GM12865 (cell line): ENCODE measurements around the gene IGFL2.
"Not testable (repeated sequence)": the region's sequence is repeated elsewhere in the genome, so short reads cannot be mapped to it uniquely, and the experiment has no call there.

Experiments used
- DNase-seq: peaks from one replicate; pipeline ENCODE4 v3.0.0; 2010; ENCODE audit warnings: low read depth
- H3K4me3 ChIP-seq: 2 replicates; pipeline ENCODE4 v1.5.1; 2011; ENCODE audit warnings: mild to moderate bottlenecking, low read depth, low read length, control low read depth
- TF ChIP-seq, protein P1 (sequence below): IDR thresholded peaks from 2 replicates; pipeline ENCODE4 v1.5.1; 2011; ENCODE audit warnings: low read length, control low read depth, low read depth, inconsistent platforms; ENCODE audit not compliant: insufficient read depth; ENCODE audit errors: missing control alignments

Gene IGFL2

DNA sequence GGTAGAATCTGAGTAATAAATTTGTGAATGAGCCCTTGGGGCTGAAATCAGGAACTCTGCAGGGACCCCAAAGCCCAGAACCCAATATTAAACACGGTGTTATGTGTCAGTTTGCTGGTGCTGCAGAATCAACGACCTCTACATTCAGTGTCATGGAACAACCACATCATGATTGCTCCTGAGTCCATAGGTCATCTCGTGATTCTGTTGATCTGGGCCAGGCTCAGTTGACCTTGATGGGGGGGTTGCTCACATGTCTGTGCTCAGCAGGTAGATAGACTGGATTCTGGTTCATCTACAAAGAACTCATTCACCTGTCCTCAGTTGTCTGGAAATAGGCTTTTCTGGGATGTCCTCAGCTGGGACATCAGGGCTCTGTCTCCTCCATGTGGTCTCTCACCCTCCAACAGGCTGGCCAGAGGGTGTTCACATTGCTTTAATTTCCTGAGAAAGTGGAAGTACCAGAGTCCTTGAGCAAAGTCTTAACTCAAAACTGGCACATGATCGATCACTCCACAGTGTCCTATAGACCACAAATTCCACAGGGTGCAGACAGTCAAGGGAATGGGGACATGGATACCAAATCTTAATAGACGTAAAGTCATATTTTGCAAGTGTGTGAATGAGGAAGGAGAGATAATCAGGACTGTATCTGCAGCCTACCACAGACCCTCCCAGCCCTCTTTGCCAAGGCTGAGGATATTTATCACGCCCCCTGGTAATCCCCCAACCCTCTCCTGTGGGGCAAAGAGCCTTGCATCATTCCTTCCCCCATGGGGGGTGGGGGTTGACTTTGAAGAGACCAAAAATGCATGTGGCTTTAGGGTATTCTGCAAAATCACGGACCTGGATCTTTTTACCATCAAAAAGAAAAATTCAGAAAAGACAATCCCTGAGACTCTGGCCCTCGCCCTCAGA is 42.2 kb downstream of the IGFL2 start:
- TF ChIP-seq, protein P1, sequence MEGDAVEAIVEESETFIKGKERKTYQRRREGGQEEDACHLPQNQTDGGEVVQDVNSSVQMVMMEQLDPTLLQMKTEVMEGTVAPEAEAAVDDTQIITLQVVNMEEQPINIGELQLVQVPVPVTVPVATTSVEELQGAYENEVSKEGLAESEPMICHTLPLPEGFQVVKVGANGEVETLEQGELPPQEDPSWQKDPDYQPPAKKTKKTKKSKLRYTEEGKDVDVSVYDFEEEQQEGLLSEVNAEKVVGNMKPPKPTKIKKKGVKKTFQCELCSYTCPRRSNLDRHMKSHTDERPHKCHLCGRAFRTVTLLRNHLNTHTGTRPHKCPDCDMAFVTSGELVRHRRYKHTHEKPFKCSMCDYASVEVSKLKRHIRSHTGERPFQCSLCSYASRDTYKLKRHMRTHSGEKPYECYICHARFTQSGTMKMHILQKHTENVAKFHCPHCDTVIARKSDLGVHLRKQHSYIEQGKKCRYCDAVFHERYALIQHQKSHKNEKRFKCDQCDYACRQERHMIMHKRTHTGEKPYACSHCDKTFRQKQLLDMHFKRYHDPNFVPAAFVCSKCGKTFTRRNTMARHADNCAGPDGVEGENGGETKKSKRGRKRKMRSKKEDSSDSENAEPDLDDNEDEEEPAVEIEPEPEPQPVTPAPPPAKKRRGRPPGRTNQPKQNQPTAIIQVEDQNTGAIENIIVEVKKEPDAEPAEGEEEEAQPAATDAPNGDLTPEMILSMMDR = no peak
- no peak for DNase-seq
- H3K4me3 ChIP-seq = no peak overlapping the region

- TF ChIP-seq, protein P1 = no peak
- no peak overlapping the region for H3K4me3 ChIP-seq
- DNase-seq = no peak
Observed at GRCh38 chr19:46191356-46191755, 43.3 kb downstream of the IGFL2 start.

DNA sequence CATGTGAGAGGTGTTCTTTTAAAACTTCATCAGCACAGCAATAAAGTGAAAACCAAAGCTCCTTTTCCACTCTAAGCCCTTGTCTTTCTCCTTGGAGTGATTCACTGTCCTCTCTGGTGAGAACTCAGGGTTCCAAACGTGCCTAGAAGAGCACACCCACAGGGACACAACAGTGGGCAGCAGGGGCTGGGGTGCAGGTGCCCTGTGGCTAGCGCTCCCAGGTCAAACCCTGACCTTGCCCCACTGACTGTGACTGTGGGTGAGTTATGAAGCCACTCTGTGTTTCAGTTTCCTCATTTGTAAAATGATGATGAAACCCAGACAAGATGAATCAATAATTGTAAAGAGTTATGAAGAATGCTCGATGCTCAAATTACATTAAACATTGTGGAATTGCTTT is 43.9 kb downstream of the IGFL2 start:
- no peak for DNase-seq
- no peak overlapping the region for H3K4me3 ChIP-seq
- TF ChIP-seq, protein P1 = no peak

DNA sequence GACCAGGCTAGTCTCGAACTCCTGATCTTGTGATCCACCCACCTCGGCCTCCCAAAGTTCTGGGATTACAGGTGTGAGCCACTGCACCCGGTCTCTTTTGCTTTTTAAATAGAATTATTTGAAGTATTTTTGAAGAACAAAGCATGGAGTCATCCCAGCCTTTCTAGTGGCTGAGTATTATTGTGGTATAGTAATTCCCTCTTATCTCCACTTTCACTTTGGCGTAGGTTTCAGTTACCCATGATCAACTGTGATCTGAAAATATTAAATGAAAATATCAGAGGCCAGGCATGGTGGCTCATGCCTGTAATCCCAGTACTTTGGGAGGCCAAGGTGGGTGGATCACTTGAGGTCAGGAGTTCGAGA is 44.6 kb downstream of the IGFL2 start:
- not testable (repeated sequence) for H3K4me3 ChIP-seq, DNase-seq

GRCh38 chr19:46192992-46193650 is 45.1 kb downstream of the IGFL2 start:
- TF ChIP-seq, protein P1 = no peak

DNA sequence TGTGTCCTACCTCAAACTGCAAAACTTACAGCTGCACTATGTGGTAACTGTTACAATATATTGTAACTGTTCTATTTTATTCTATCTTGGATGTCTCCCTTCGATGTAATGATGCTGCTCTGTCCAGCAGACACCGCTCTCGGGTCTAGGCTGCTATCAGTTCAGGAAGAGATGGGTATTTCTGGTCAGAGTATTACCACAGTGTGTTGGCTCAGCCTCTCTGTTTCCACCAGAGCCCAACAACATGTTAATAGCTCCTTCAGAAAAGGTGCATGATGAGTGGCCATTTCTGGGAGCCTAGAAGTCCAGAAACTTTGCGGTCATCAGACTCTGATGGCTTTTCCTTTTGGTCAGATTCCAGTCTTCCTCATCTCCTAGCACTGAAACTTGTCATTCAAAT is 45.6 kb downstream of the IGFL2 start:
- no peak overlapping the region for H3K4me3 ChIP-seq
- TF ChIP-seq, protein P1 = no peak
- no peak for DNase-seq

More at GRCh38 chr19:46192992-46193650, 45.1 kb downstream of the IGFL2 start:
- H3K4me3 ChIP-seq = no peak overlapping the region
- peak; percentile 7 for DNase-seq

DNA sequence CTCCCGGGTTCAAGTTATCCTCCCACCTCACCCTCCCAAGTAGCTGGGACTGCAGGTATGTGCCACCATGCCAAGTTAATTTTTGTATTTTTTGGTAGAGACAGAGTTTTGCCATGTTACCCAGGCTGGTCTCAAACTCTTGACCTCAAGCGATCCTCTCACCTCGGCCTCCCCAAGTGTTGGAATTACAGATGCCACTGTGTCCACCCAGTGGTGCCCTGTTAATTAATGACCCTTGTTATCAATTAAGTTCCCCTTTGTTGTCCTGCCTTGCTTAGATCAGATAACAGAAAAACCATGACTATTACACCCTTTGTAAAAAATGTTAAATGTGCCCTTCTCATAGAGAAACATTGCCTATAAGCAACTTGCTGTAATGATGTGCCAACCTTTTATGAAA is 47.1 kb downstream of the IGFL2 start:
- no peak for DNase-seq
- no peak overlapping the region for H3K4me3 ChIP-seq
- TF ChIP-seq, protein P1 = no peak

GRCh38 chr19:46195919-46196318 is 47.9 kb downstream of the IGFL2 start:
- not testable (repeated sequence) for DNase-seq, H3K4me3 ChIP-seq
